WTC11 (cell line): ENCODE measurements around the gene CTTNBP2. TPM values are rescaled to one million over a fixed set of nuclear protein-coding genes. Genes with fewer than 3 reads are reported as not detected.
A peak's percentile ranks its signal among the peaks of the same experiment; 100 is the strongest.

Source experiments
- ATAC-seq: fragments of 200-7000 bp; cut with Tn5 transposase; 2 replicates; pipeline ENCODE4 v1.10.0; 2021; ENCODE audit warnings: mild to moderate bottlenecking, moderate library complexity
- CTCF ChIA-PET: fragments of 300-600 bp; sonication (Branson Sonifier 250); formaldehyde crosslinking; loops from one replicate; lab custom pipeline; 2021; ENCODE audit warnings: antibody characterized with exemption; lab: Charles Lee
- POLR2A ChIA-PET: fragments of 350-600 bp; sonication (Branson Sonifier 250); formaldehyde crosslinking; loops from one replicate; lab custom pipeline; 2021; ENCODE audit warnings: antibody characterized with exemption; lab: Charles Lee
- DNase-seq: peaks from one replicate; pipeline ENCODE4 v3.0.0; 2021; ENCODE audit warnings: low spot score
- H3K27ac Mint-ChIP-seq: 2 replicates; pipeline ENCODE4 v1.8.0; 2021; ENCODE audit warnings: mixed read lengths
- H3K27me3 Mint-ChIP-seq: 2 replicates; pipeline ENCODE4 v1.8.0; 2021; ENCODE audit warnings: low read depth, mild to moderate bottlenecking, moderate library complexity, mixed read lengths
- H3K36me3 Mint-ChIP-seq: 2 replicates; pipeline ENCODE4 v1.8.0; 2021; ENCODE audit warnings: mixed read lengths
- H3K4me1 Mint-ChIP-seq: 2 replicates; pipeline ENCODE4 v1.8.0; 2022; ENCODE audit warnings: mixed read lengths
- H3K4me3 Mint-ChIP-seq: 2 replicates; pipeline ENCODE4 v1.8.0; 2021; ENCODE audit warnings: mild to moderate bottlenecking, moderate library complexity, mixed read lengths
- H3K9me3 Mint-ChIP-seq: 2 replicates; pipeline ENCODE4 v1.8.0; 2021; ENCODE audit warnings: mixed read lengths
- ATF2 ChIP-seq: sonication (generic); formaldehyde crosslinking; IDR thresholded peaks from 2 replicates; pipeline ENCODE4 v1.8.1; 2022; ENCODE audit warnings: low read depth, missing genetic modification reagents, borderline replicate concordance
- ATF3 ChIP-seq: sonication (generic); formaldehyde crosslinking; conservative IDR thresholded peaks from 2 replicates; pipeline ENCODE4 v1.8.1; 2022; ENCODE audit warnings: mild to moderate bottlenecking, missing genetic modification reagents
- ATF6 ChIP-seq: sonication (generic); formaldehyde crosslinking; IDR thresholded peaks from 2 replicates; pipeline ENCODE4 v1.8.1; 2023; ENCODE audit warnings: mild to moderate bottlenecking, missing genetic modification reagents
- E2F4 ChIP-seq: sonication (generic); formaldehyde crosslinking; IDR thresholded peaks from 2 replicates; pipeline ENCODE4 v1.8.1; 2022; ENCODE audit warnings: low read depth, mild to moderate bottlenecking, moderate library complexity, missing genetic modification reagents, borderline replicate concordance
- ETV6 ChIP-seq: sonication (generic); formaldehyde crosslinking; IDR thresholded peaks from 2 replicates; pipeline ENCODE4 v1.8.1; 2022; ENCODE audit warnings: mild to moderate bottlenecking, missing genetic modification reagents
- GTF2I ChIP-seq: fragments of 250-450 bp; sonication (Bioruptor Pico); conservative IDR thresholded peaks from 2 replicates; pipeline ENCODE4 v1.4.0; 2021; ENCODE audit warnings: mild to moderate bottlenecking
- HMGXB4 ChIP-seq: sonication (generic); formaldehyde crosslinking; IDR thresholded peaks from 2 replicates; pipeline ENCODE4 v1.8.1; 2023; ENCODE audit warnings: mild to moderate bottlenecking, moderate library complexity, missing genetic modification reagents
- IRF2 ChIP-seq: sonication (generic); formaldehyde crosslinking; IDR thresholded peaks from 2 replicates; pipeline ENCODE4 v1.8.0; 2022; ENCODE audit warnings: low read depth, missing genetic modification reagents, borderline replicate concordance
- MYBL2 ChIP-seq: sonication (generic); formaldehyde crosslinking; IDR thresholded peaks from 2 replicates; pipeline ENCODE4 v1.8.1; 2023; ENCODE audit warnings: mild to moderate bottlenecking, moderate library complexity, missing genetic modification reagents
- OVOL2 ChIP-seq: fragments of 250-450 bp; sonication (Bioruptor Pico); IDR thresholded peaks from 2 replicates; pipeline ENCODE4 v1.9.0; 2021; ENCODE audit warnings: mild to moderate bottlenecking, borderline replicate concordance
- PRDM15 ChIP-seq: sonication (generic); formaldehyde crosslinking; IDR thresholded peaks from 2 replicates; pipeline ENCODE4 v1.8.0; 2022; ENCODE audit warnings: missing genetic modification reagents
- PREB ChIP-seq: sonication (generic); formaldehyde crosslinking; IDR thresholded peaks from 2 replicates; pipeline ENCODE4 v1.8.1; 2022; ENCODE audit warnings: mild to moderate bottlenecking, missing genetic modification reagents, moderate library complexity, borderline replicate concordance
- SMAD3 ChIP-seq: sonication (generic); formaldehyde crosslinking; IDR thresholded peaks from 2 replicates; pipeline ENCODE4 v1.8.0; 2022; ENCODE audit warnings: missing genetic modification reagents, mild to moderate bottlenecking, borderline replicate concordance
- SMAD4 ChIP-seq: sonication (generic); formaldehyde crosslinking; IDR thresholded peaks from 2 replicates; pipeline ENCODE4 v1.8.0; 2022; ENCODE audit warnings: mild to moderate bottlenecking, missing genetic modification reagents
- SOX15 ChIP-seq: fragments of 250-450 bp; sonication (Bioruptor Pico); IDR thresholded peaks from 2 replicates; pipeline ENCODE4 v1.9.0; 2021; ENCODE audit warnings: mild to moderate bottlenecking
- ZNF121 ChIP-seq: sonication (generic); formaldehyde crosslinking; IDR thresholded peaks from 2 replicates; pipeline ENCODE4 v1.8.0; 2023; ENCODE audit warnings: missing genetic modification reagents
- ZNF219 ChIP-seq: sonication (generic); formaldehyde crosslinking; IDR thresholded peaks from 2 replicates; pipeline ENCODE4 v1.8.0; 2023; ENCODE audit warnings: missing genetic modification reagents, mild to moderate bottlenecking, borderline replicate concordance
- ZNF232 ChIP-seq: sonication (generic); formaldehyde crosslinking; IDR thresholded peaks from 2 replicates; pipeline ENCODE4 v1.8.0; 2022; ENCODE audit warnings: mild to moderate bottlenecking, missing genetic modification reagents
- ZNF425 ChIP-seq: fragments of 250-450 bp; sonication (Bioruptor Pico); conservative IDR thresholded peaks from 2 replicates; pipeline ENCODE4 v1.9.0; 2021; ENCODE audit warnings: mild to moderate bottlenecking
- ZNF512 ChIP-seq: sonication (generic); formaldehyde crosslinking; IDR thresholded peaks from 2 replicates; pipeline ENCODE4 v1.8.1; 2022; ENCODE audit warnings: missing genetic modification reagents, borderline replicate concordance
- total RNA-seq: library from RNA; stranded (reverse); gene quantifications from 3 replicates; pipeline ENCODE4 v1.2.3, GENCODE V29; 2021

Gene CTTNBP2
- total RNA-seq, 1 experiment from 2014 or later, result 22.1 TPM

GRCh38 chr7:117858712-117859111 lies 14.5 kb downstream of the CTTNBP2 start:
- Mint-ChIP-seq H3K4me1 (peaks cover 21% of the 10 kb centered on the region), H3K4me3 (no peak overlapping the region), H3K9me3 (no peaks in the 10 kb centered on the region), H3K27ac (no peak overlapping the region), H3K36me3 (peaks cover 30% of the 10 kb centered on the region), H3K27me3 (no peaks in the 10 kb centered on the region)
- ChIA-PET CTCF (no interaction called here), POLR2A (no interaction called here)
- ATAC-seq (no peak), DNase-seq (no peak)
- no peak for TF ChIP-seq ATF2 (CRISPR knock-in tag)
- TF ChIP-seq ZNF219 (CRISPR knock-in tag), result no peak
- TF ChIP-seq ATF6 (CRISPR knock-in tag), result no peak
- no peak for TF ChIP-seq SMAD4 (CRISPR knock-in tag)
- TF ChIP-seq HMGXB4 (CRISPR knock-in tag), result no peak
- TF ChIP-seq PREB (CRISPR knock-in tag), result no peak
- TF ChIP-seq ETV6 (CRISPR knock-in tag), result no peak
- no peak for TF ChIP-seq ZNF512
- no peak for TF ChIP-seq OVOL2 (CRISPR knock-in tag)
- no peak for TF ChIP-seq ZNF121 (CRISPR knock-in tag)
- TF ChIP-seq IRF2 (CRISPR knock-in tag), result no peak
- TF ChIP-seq ZNF232, result no peak
- TF ChIP-seq SOX15 (CRISPR knock-in tag), result no peak
- no peak for TF ChIP-seq GTF2I

GRCh38 chr7:117857718-117858117 lies 15.5 kb downstream of the CTTNBP2 start:
- DNase-seq (no peak), ATAC-seq (no peak)
- H3K36me3 Mint-ChIP-seq, result peaks cover 26% of the 10 kb centered on the region
- ChIA-PET CTCF (no interaction called here), POLR2A (no interaction called here)
- H3K4me3 Mint-ChIP-seq, result no peak overlapping the region
- H3K27me3 Mint-ChIP-seq, result no peaks in the 10 kb centered on the region
- H3K4me1 Mint-ChIP-seq, result peaks cover 16% of the 10 kb centered on the region
- H3K27ac Mint-ChIP-seq, result 0 out of 2 replicates have a peak overlapping the region, but pooled peaks have one; percentile 4
- H3K9me3 Mint-ChIP-seq, result no peaks in the 10 kb centered on the region
- TF ChIP-seq MYBL2 (CRISPR knock-in tag), result no peak
- TF ChIP-seq PRDM15 (CRISPR knock-in tag), result no peak
- no peak for TF ChIP-seq ATF3 (CRISPR knock-in tag)
- no peak for TF ChIP-seq E2F4 (CRISPR knock-in tag)
- no peak for TF ChIP-seq ZNF425 (CRISPR knock-in tag)
- TF ChIP-seq SOX15 (CRISPR knock-in tag), result no peak
- no peak for TF ChIP-seq SMAD3
